Upper lobe of left lung (tissue), 4 donors: ENCODE measurements around the gene HIVEP2.

ENCODE experiments used
- POLR2A ChIP-seq, 4 donors: fragments of 450-650 bp; IDR thresholded peaks; one replicate each; pipeline ENCODE4 v1.5.1; 2016 to 2017; ENCODE audit warnings: antibody characterized with exemption in 4 of 4, mild to moderate bottlenecking in 2 of 4
- TF ChIP-seq, protein P1 (sequence below), 6 experiments: fragments of 450-650 bp in 4 of 6; fragments of 200-600 bp in 2 of 6; sonication (generic) in 2 of 6; IDR thresholded peaks; one replicate each; pipeline ENCODE4 v1.5.1; 2016 to 2019; ENCODE audit warnings: antibody characterized with exemption in 6 of 6

DNA sequence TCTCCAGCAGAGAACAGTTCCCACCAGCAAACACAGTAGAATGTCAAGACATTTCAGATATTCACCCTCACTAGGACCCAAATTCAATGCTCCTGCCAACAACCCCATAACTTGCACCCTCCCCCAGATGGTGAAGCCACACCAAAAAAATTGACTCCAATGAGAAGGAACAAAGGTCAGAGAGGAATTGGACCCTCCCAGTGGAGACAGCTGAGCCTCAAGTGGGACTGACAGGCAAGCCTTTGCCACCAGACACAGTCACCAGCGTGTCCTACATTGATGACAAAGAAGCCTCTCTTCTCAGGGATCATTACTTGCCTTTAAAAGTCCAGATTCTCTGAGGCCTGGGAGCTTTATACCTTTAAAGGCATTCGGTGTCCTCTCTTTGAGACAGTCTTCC, 64.8 kb downstream of the HIVEP2 start:
- TF ChIP-seq, protein P1, sequence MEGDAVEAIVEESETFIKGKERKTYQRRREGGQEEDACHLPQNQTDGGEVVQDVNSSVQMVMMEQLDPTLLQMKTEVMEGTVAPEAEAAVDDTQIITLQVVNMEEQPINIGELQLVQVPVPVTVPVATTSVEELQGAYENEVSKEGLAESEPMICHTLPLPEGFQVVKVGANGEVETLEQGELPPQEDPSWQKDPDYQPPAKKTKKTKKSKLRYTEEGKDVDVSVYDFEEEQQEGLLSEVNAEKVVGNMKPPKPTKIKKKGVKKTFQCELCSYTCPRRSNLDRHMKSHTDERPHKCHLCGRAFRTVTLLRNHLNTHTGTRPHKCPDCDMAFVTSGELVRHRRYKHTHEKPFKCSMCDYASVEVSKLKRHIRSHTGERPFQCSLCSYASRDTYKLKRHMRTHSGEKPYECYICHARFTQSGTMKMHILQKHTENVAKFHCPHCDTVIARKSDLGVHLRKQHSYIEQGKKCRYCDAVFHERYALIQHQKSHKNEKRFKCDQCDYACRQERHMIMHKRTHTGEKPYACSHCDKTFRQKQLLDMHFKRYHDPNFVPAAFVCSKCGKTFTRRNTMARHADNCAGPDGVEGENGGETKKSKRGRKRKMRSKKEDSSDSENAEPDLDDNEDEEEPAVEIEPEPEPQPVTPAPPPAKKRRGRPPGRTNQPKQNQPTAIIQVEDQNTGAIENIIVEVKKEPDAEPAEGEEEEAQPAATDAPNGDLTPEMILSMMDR (IDR thresholded peaks at IDR 0.05), result no peak
- TF ChIP-seq POLR2A (IDR thresholded peaks at IDR 0.05), result no peak
